Measurements from ENCODE around the gene MTHFD2L. TPM values are rescaled to one million over a fixed set of nuclear protein-coding genes. Genes with fewer than 3 reads are reported as not detected.

The MTHFD2L gene
- total RNA-seq = 18.4 TPM

GRCh38 chr4:74157561-74158465 is at the start of gene MTHFD2L:
MTHFD2L (plus strand) TSS chr4:74158118; CDS start chr4:74158139, 21 bp downstream.
- ATAC-seq (peak; percentile 100), DNase-seq (ENCODE audit: low spot score) (peak; percentile 95)
- intact Hi-C loops (cut with DNase I) = no loop called here

GRCh38 chr4:74108457-74109115 is 49.3 kb upstream of the MTHFD2L start:
- intact Hi-C loops (cut with DNase I) = no loop called here
- DNase-seq (ENCODE audit: low spot score) (no peak), ATAC-seq (no peak)

- intact Hi-C loops (cut with DNase I) = no loop called here
- ATAC-seq = peak; percentile 94
- DNase-seq (ENCODE audit: low spot score) = peak; percentile 55
Observed at GRCh38 chr4:74109116-74109869, 48.6 kb upstream of the MTHFD2L start.

GRCh38 chr4:74109870-74110605 is 47.9 kb upstream of the MTHFD2L start:
- DNase-seq (ENCODE audit: low spot score) (no peak), ATAC-seq (peak; percentile 65)
- intact Hi-C loops (cut with DNase I) = no loop called here

GRCh38 chr4:74110670-74111069 is 47.2 kb upstream of the MTHFD2L start:
- DNase-seq (ENCODE audit: low spot score) (no peak), ATAC-seq (no peak)
- intact Hi-C loops (cut with DNase I) = no loop called here

GRCh38 chr4:74111306-74111975 is 46.5 kb upstream of the MTHFD2L start:
- no peak for ATAC-seq
- no peak for DNase-seq (ENCODE audit: low spot score)
- intact Hi-C loops (cut with DNase I) = no loop called here

- DNase-seq (ENCODE audit: low spot score) (no peak), ATAC-seq (no peak)
- intact Hi-C loops (cut with DNase I) = no loop called here
Observed at GRCh38 chr4:74111990-74112389, 45.9 kb upstream of the MTHFD2L start.

GRCh38 chr4:74112399-74113105 is 45.4 kb upstream of the MTHFD2L start:
- DNase-seq (ENCODE audit: low spot score) (no peak), ATAC-seq (no peak)
- intact Hi-C loops (cut with DNase I) = no loop called here

- ATAC-seq (no peak), DNase-seq (ENCODE audit: low spot score) (no peak)
- intact Hi-C loops (cut with DNase I) = no loop called here
Observed at GRCh38 chr4:74114234-74114633, 43.7 kb upstream of the MTHFD2L start.

GRCh38 chr4:74117024-74117534 is 40.8 kb upstream of the MTHFD2L start:
- intact Hi-C loops (cut with DNase I) = no loop called here
- DNase-seq (ENCODE audit: low spot score) (no peak), ATAC-seq (peak; percentile 95)

GRCh38 chr4:74118600-74119338 is 39.1 kb upstream of the MTHFD2L start:
- DNase-seq (ENCODE audit: low spot score) (no peak), ATAC-seq (no peak)
- intact Hi-C loops (cut with DNase I) = no loop called here

- intact Hi-C loops (cut with DNase I) = no loop called here
- DNase-seq (ENCODE audit: low spot score) = no peak
- no peak for ATAC-seq
Observed at GRCh38 chr4:74120086-74120485, 37.8 kb upstream of the MTHFD2L start.

- ATAC-seq (no peak), DNase-seq (ENCODE audit: low spot score) (no peak)
- intact Hi-C loops (cut with DNase I) = no loop called here
Observed at GRCh38 chr4:74121643-74122579, 36.0 kb upstream of the MTHFD2L start.

GRCh38 chr4:74123065-74123728 is 34.7 kb upstream of the MTHFD2L start:
- intact Hi-C loops (cut with DNase I) = no loop called here
- ATAC-seq (peak; percentile 60), DNase-seq (ENCODE audit: low spot score) (no peak)

GRCh38 chr4:74125029-74125428 is 32.9 kb upstream of the MTHFD2L start:
- ATAC-seq (no peak), DNase-seq (ENCODE audit: low spot score) (no peak)
- intact Hi-C loops (cut with DNase I) = no loop called here
